Neural cell (in vitro differentiated cells): ENCODE results near the gene DHX30. TPM values are rescaled to one million over a fixed set of nuclear protein-coding genes. Genes with fewer than 3 reads are reported as not detected.
A peak's percentile ranks its signal among the peaks of the same experiment; 100 is the strongest.

Source experiments
- H2AFZ ChIP-seq: fragments of 200-600, 300-800 bp; sonication (generic), shearing (Covaris generic); 2 replicates; pipeline ENCODE4 v1.6.0; 2014; ENCODE audit warnings: low read depth, mild to moderate bottlenecking, antibody characterized with exemption, low read length, moderate library complexity
- H3F3A ChIP-seq: fragments of 200-600 bp; shearing (Covaris generic); 2 replicates; pipeline ENCODE4 v1.6.1; 2016; ENCODE audit warnings: mild to moderate bottlenecking, moderate library complexity, mixed read lengths, antibody characterized with exemption, low read length; ENCODE audit not compliant: insufficient read depth, poor library complexity, severe bottlenecking
- H3K27ac ChIP-seq: fragments of 200-600, 300-800 bp; sonication (generic), shearing (Covaris generic); 2 replicates; pipeline ENCODE4 v1.5.1; 2014; ENCODE audit warnings: mild to moderate bottlenecking, low read length, moderate library complexity
- H3K27me3 ChIP-seq: fragments of 300-800, 200-600 bp; sonication (generic), shearing (Covaris generic); 2 replicates; pipeline ENCODE4 v1.6.0; 2014; ENCODE audit warnings: mild to moderate bottlenecking, low read depth, low read length, moderate library complexity; ENCODE audit not compliant: insufficient read depth
- H3K36me3 ChIP-seq: fragments of 300-800, 200-600 bp; sonication (generic), shearing (Covaris generic); 2 replicates; pipeline ENCODE4 v1.5.1; 2014; ENCODE audit warnings: mild to moderate bottlenecking, antibody characterized with exemption, low read length, moderate library complexity; ENCODE audit not compliant: insufficient read depth
- H3K4me2 ChIP-seq: fragments of 300-800, 200-600 bp; sonication (generic), shearing (Covaris generic); 2 replicates; pipeline ENCODE4 v1.6.0; 2014; ENCODE audit warnings: mild to moderate bottlenecking, low read length
- H3K4me3 ChIP-seq: fragments of 300-800, 200-600 bp; sonication (generic), shearing (Covaris generic); 2 replicates; pipeline ENCODE4 v1.5.1; 2014; ENCODE audit warnings: mild to moderate bottlenecking, low read length, moderate library complexity
- H3K79me2 ChIP-seq: fragments of 200-600 bp; shearing (Covaris generic); replicated peaks from 2 replicates; pipeline ENCODE4 v1.6.0; 2014; ENCODE audit warnings: mild to moderate bottlenecking, low read length, moderate library complexity; ENCODE audit not compliant: insufficient read depth
- H3K9ac ChIP-seq: fragments of 300-800, 200-600 bp; sonication (generic), shearing (Covaris generic); 2 replicates; pipeline ENCODE4 v1.6.1; 2016; ENCODE audit warnings: mild to moderate bottlenecking, low read length, mixed read lengths
- H3K9me2 ChIP-seq: fragments of 200-600 bp; shearing (Covaris generic); 2 replicates; pipeline ENCODE4 v1.6.1; 2016; ENCODE audit warnings: mild to moderate bottlenecking, low read length, mixed read lengths; ENCODE audit not compliant: insufficient read depth
- H3K9me3 ChIP-seq: fragments of 200-600, 300-800 bp; sonication (generic), shearing (Covaris generic); 2 replicates; pipeline ENCODE4 v1.6.1; 2016; ENCODE audit warnings: mild to moderate bottlenecking, mixed run types, low read length, moderate library complexity, mixed read lengths
- H4K20me1 ChIP-seq: fragments of 200-600 bp; shearing (Covaris generic); 2 replicates; pipeline ENCODE4 v1.6.1; 2016; ENCODE audit warnings: mild to moderate bottlenecking, mixed run types; ENCODE audit not compliant: insufficient read depth
- CTCF ChIP-seq: fragments of 450-650 bp; IDR thresholded peaks from 2 replicates; pipeline ENCODE4 v1.5.1; 2014; ENCODE audit warnings: antibody characterized with exemption, mild to moderate bottlenecking, moderate library complexity; ENCODE audit not compliant: poor library complexity, severe bottlenecking
- EP300 ChIP-seq: fragments of 450-650 bp; conservative IDR thresholded peaks from 2 replicates; pipeline ENCODE4 v1.6.1; 2014; ENCODE audit warnings: antibody characterized with exemption, mild to moderate bottlenecking, moderate library complexity; ENCODE audit not compliant: poor library complexity, severe bottlenecking
- EZH2 ChIP-seq: fragments of 200-600, 300-800 bp; shearing (Covaris generic), sonication (generic); IDR thresholded peaks from 2 replicates; pipeline ENCODE4 v1.6.1; 2014; ENCODE audit warnings: antibody characterized with exemption, low read length, borderline replicate concordance, mild to moderate bottlenecking; ENCODE audit not compliant: insufficient read depth, poor library complexity, severe bottlenecking
- MXI1 ChIP-seq: fragments of 450-650 bp; conservative IDR thresholded peaks from 2 replicates; pipeline ENCODE4 v1.6.1; 2014; ENCODE audit warnings: antibody characterized with exemption, mild to moderate bottlenecking; ENCODE audit not compliant: poor library complexity, severe bottlenecking
- POLR2AphosphoS5 ChIP-seq: IDR thresholded peaks from 2 replicates; pipeline ENCODE4 v1.6.1; 2012
- RAD21 ChIP-seq: fragments of 450-650 bp; conservative IDR thresholded peaks from 2 replicates; pipeline ENCODE4 v1.6.1; 2014; ENCODE audit warnings: antibody characterized with exemption, mild to moderate bottlenecking, moderate library complexity
- REST ChIP-seq: IDR thresholded peaks from 2 replicates; pipeline ENCODE4 v1.6.1; 2012; ENCODE audit warnings: borderline replicate concordance
- SMC3 ChIP-seq: fragments of 450-650 bp; conservative IDR thresholded peaks from 2 replicates; pipeline ENCODE4 v1.6.1; 2014; ENCODE audit warnings: antibody characterized with exemption, mild to moderate bottlenecking, moderate library complexity; ENCODE audit not compliant: poor library complexity
- TAF1 ChIP-seq: IDR thresholded peaks from 2 replicates; pipeline ENCODE4 v1.6.1; 2012; ENCODE audit warnings: low read depth
- polyA plus RNA-seq: library from polyadenylated mRNA; depleted of rRNA; stranded (reverse); fragments of >200 nt; gene quantifications from 2 replicates; pipeline ENCODE4 v1.2.3, GENCODE V29; 2014

DHX30 gene
- polyA plus RNA-seq, 1 donor from 2014 or later, result 101 TPM

GRCh38 chr3:47778746-47779145, 24.2 kb upstream of the DHX30 start:
- no peak overlapping the region for H3K27ac ChIP-seq
- no peak for TF ChIP-seq TAF1
- no peak for TF ChIP-seq REST
- TF ChIP-seq CTCF, result no peak
- no peak for TF ChIP-seq SMC3
- TF ChIP-seq RAD21, result no peak
- H3K36me3 ChIP-seq, result no peaks in the 10 kb centered on the region
- no peaks in the 10 kb centered on the region for H3K9me2 ChIP-seq
- H3K4me2 ChIP-seq, result peak overlapping the region; percentile 92
- H3K27me3 ChIP-seq, result no peaks in the 10 kb centered on the region
- peak overlapping the region; percentile 77 for H3K4me3 ChIP-seq
- H3K79me2 ChIP-seq, result peaks cover 70% of the 10 kb centered on the region
- H4K20me1 ChIP-seq, result peaks cover 6% of the 10 kb centered on the region
- H3K9ac ChIP-seq, result no peak overlapping the region
- H2AFZ ChIP-seq, result no peak overlapping the region
- peaks cover 10% of the 10 kb centered on the region for H3F3A ChIP-seq
- H3K9me3 ChIP-seq, result no peaks in the 10 kb centered on the region

- H3K9me3 ChIP-seq, result no peaks in the 10 kb centered on the region
- TF ChIP-seq SMC3 (no peak), TAF1 (no peak), RAD21 (no peak), EZH2 (no peak), CTCF (no peak), POLR2AphosphoS5 (no peak), REST (no peak), EP300 (peak; percentile 30), MXI1 (peak; percentile 88)
- H3K9me2 ChIP-seq, result no peaks in the 10 kb centered on the region
- H3K27ac ChIP-seq, result peak overlapping the region; percentile 94
- peak overlapping the region; percentile 93 for H3K9ac ChIP-seq
- H3K4me3 ChIP-seq, result peak overlapping the region; percentile 77
- peak overlapping the region; percentile 92 for H3K4me2 ChIP-seq
- H3F3A ChIP-seq, result peaks cover 10% of the 10 kb centered on the region
- H3K36me3 ChIP-seq, result no peaks in the 10 kb centered on the region
- no peak overlapping the region for H2AFZ ChIP-seq
- H3K79me2 ChIP-seq, result peaks cover 50% of the 10 kb centered on the region
- H3K27me3 ChIP-seq, result no peaks in the 10 kb centered on the region
- H4K20me1 ChIP-seq, result peaks cover 4% of the 10 kb centered on the region
These were observed 21.9 kb upstream of the DHX30 start for GRCh38 chr3:47780741-47781684.
